ENCODE results near the gene PJA1. TPM values are rescaled to one million over a fixed set of nuclear protein-coding genes. Genes with fewer than 3 reads are reported as not detected.

Gene PJA1
- polyA plus RNA-seq, 1 donor from 2014 or later: 35.9 TPM

- no peaks in the 10 kb centered on the region for H3K9me3 Mint-ChIP-seq
- no peak overlapping the region for H3K4me3 Mint-ChIP-seq
- peaks cover 11% of the 10 kb centered on the region for H3K27me3 Mint-ChIP-seq
- H3K36me3 Mint-ChIP-seq: no peaks in the 10 kb centered on the region
- H3K27ac Mint-ChIP-seq: no peak overlapping the region
- H3K4me1 Mint-ChIP-seq: peaks cover 0 to 3% (median 0%) of the 10 kb centered on the region in 3 donors
Measured at GRCh38 chrX:69182818-69183380, 17.6 kb upstream of the PJA1 start.

- no peaks in the 10 kb centered on the region for H3K36me3 Mint-ChIP-seq
- H3K4me3 Mint-ChIP-seq: no peak overlapping the region
- peaks cover 14% of the 10 kb centered on the region for H3K27me3 Mint-ChIP-seq
- H3K9me3 Mint-ChIP-seq: peaks cover 0 to 5% (median 2%) of the 10 kb centered on the region in 3 donors
- H3K4me1 Mint-ChIP-seq: peaks cover 0 to 3% (median 0%) of the 10 kb centered on the region in 3 donors
- no peak overlapping the region for H3K27ac Mint-ChIP-seq
Measured at GRCh38 chrX:69179380-69179911, 14.2 kb upstream of the PJA1 start.

GRCh38 chrX:69178592-69178991 is 13.3 kb upstream of the PJA1 start:
- Mint-ChIP-seq H3K4me3 (no peak overlapping the region), H3K4me1 (peaks cover 0 to 3% (median 0%) of the 10 kb centered on the region in 3 donors), H3K27me3 (peaks cover 17% of the 10 kb centered on the region), H3K36me3 (no peaks in the 10 kb centered on the region), H3K27ac (no peak overlapping the region), H3K9me3 (peaks cover 0 to 5% (median 2%) of the 10 kb centered on the region in 3 donors)

- no peak overlapping the region for H3K4me3 Mint-ChIP-seq
- no peak overlapping the region for H3K27ac Mint-ChIP-seq
- no peaks in the 10 kb centered on the region for H3K36me3 Mint-ChIP-seq
- H3K27me3 Mint-ChIP-seq: peaks cover 20% of the 10 kb centered on the region
- H3K4me1 Mint-ChIP-seq: no peaks in the 10 kb centered on the region
- peaks cover 0 to 5% (median 2%) of the 10 kb centered on the region in 3 donors for H3K9me3 Mint-ChIP-seq
Measured at GRCh38 chrX:69177511-69178162, 12.4 kb upstream of the PJA1 start.

- no peaks in the 10 kb centered on the region for H3K4me1 Mint-ChIP-seq
- no peak overlapping the region for H3K27ac Mint-ChIP-seq
- H3K9me3 Mint-ChIP-seq: peaks cover 0 to 5% (median 2%) of the 10 kb centered on the region in 3 donors
- H3K4me3 Mint-ChIP-seq: no peak overlapping the region
- peaks cover 17% of the 10 kb centered on the region for H3K27me3 Mint-ChIP-seq
- H3K36me3 Mint-ChIP-seq: no peaks in the 10 kb centered on the region
Measured at GRCh38 chrX:69176053-69176452, 10.8 kb upstream of the PJA1 start.

GRCh38 chrX:69173906-69174305 is 8.7 kb upstream of the PJA1 start:
- H3K36me3 Mint-ChIP-seq: no peaks in the 10 kb centered on the region

GRCh38 chrX:69172937-69173336 is 7.7 kb upstream of the PJA1 start:
- Mint-ChIP-seq H3K4me3 (no peak overlapping the region), H3K27ac (no peak overlapping the region), H3K9me3 (peaks cover 0 to 5% (median 5%) of the 10 kb centered on the region in 3 donors), H3K4me1 (no peaks in the 10 kb centered on the region), H3K36me3 (no peaks in the 10 kb centered on the region), H3K27me3 (peaks cover 9% of the 10 kb centered on the region)

More at GRCh38 chrX:69173906-69174305, 8.7 kb upstream of the PJA1 start:
- Mint-ChIP-seq H3K4me1 (no peaks in the 10 kb centered on the region), H3K27me3 (peaks cover 12% of the 10 kb centered on the region), H3K9me3 (peaks cover 0 to 5% (median 5%) of the 10 kb centered on the region in 3 donors), H3K27ac (no peak overlapping the region), H3K4me3 (no peak overlapping the region)

- no peak overlapping the region for H3K4me3 Mint-ChIP-seq
- H3K36me3 Mint-ChIP-seq: no peaks in the 10 kb centered on the region
- H3K4me1 Mint-ChIP-seq: peaks cover 0 to 1% (median 0%) of the 10 kb centered on the region in 3 donors
- no peak overlapping the region for H3K27ac Mint-ChIP-seq
- H3K9me3 Mint-ChIP-seq: peaks cover 0 to 3% (median 0%) of the 10 kb centered on the region in 3 donors
- peaks cover 8% of the 10 kb centered on the region for H3K27me3 Mint-ChIP-seq
Measured at GRCh38 chrX:69170319-69170718, 5.1 kb upstream of the PJA1 start.

- peaks cover 8 to 14% (median 9%) of the 10 kb centered on the region in 3 donors for H3K4me1 Mint-ChIP-seq
- H3K36me3 Mint-ChIP-seq: no peaks in the 10 kb centered on the region
- peak overlapping the region; percentile 89 to 97 (median 95) for H3K4me3 Mint-ChIP-seq
- no peaks in the 10 kb centered on the region for H3K27me3 Mint-ChIP-seq
- H3K9me3 Mint-ChIP-seq: no peaks in the 10 kb centered on the region
- peak overlapping the region in 2 of 3 donors; percentile 14 to 42 for H3K27ac Mint-ChIP-seq
Measured at GRCh38 chrX:69163936-69164741, 1.1 kb downstream of the PJA1 start.

- peaks cover 8 to 14% (median 9%) of the 10 kb centered on the region in 3 donors for H3K4me1 Mint-ChIP-seq
- H3K9me3 Mint-ChIP-seq: no peaks in the 10 kb centered on the region
- no peaks in the 10 kb centered on the region for H3K36me3 Mint-ChIP-seq
- peak overlapping the region in 2 of 3 donors; percentile 39 to 76 for H3K27ac Mint-ChIP-seq
- H3K27me3 Mint-ChIP-seq: no peaks in the 10 kb centered on the region
- peak overlapping the region in 3 of 4 donors; percentile 14 to 95 (median 70) for H3K4me3 Mint-ChIP-seq
Measured at GRCh38 chrX:69162361-69162865, 2.8 kb downstream of the PJA1 start.

GRCh38 chrX:69161786-69162349 is 3.4 kb downstream of the PJA1 start:
- Mint-ChIP-seq H3K4me3 (no peak overlapping the region), H3K9me3 (no peaks in the 10 kb centered on the region), H3K36me3 (no peaks in the 10 kb centered on the region), H3K27me3 (no peaks in the 10 kb centered on the region), H3K4me1 (peaks cover 8 to 14% (median 9%) of the 10 kb centered on the region in 3 donors), H3K27ac (peak overlapping the region in 1 of 3 donors; percentile 76)

- Mint-ChIP-seq H3K4me1 (peaks cover 8 to 14% (median 9%) of the 10 kb centered on the region in 3 donors), H3K27ac (no peak overlapping the region), H3K36me3 (no peaks in the 10 kb centered on the region), H3K9me3 (no peaks in the 10 kb centered on the region), H3K4me3 (peak overlapping the region in 2 of 4 donors; percentile 47 to 54), H3K27me3 (no peaks in the 10 kb centered on the region)
Measured at GRCh38 chrX:69161371-69161770, 3.9 kb downstream of the PJA1 start.

GRCh38 chrX:69158166-69158980 is 6.9 kb downstream of the PJA1 start:
- H3K27ac Mint-ChIP-seq: no peak overlapping the region
- no peaks in the 10 kb centered on the region for H3K27me3 Mint-ChIP-seq
- peaks cover 5 to 9% (median 6%) of the 10 kb centered on the region in 3 donors for H3K4me1 Mint-ChIP-seq
- H3K36me3 Mint-ChIP-seq: no peaks in the 10 kb centered on the region
- no peaks in the 10 kb centered on the region for H3K9me3 Mint-ChIP-seq
- peak overlapping the region in 1 of 4 donors; percentile 17 for H3K4me3 Mint-ChIP-seq

- Mint-ChIP-seq H3K4me1 (peaks cover 0 to 9% (median 4%) of the 10 kb centered on the region in 3 donors), H3K4me3 (no peak overlapping the region), H3K27me3 (no peaks in the 10 kb centered on the region), H3K27ac (no peak overlapping the region), H3K9me3 (no peaks in the 10 kb centered on the region), H3K36me3 (no peaks in the 10 kb centered on the region)
Measured at GRCh38 chrX:69156638-69157037, 8.6 kb downstream of the PJA1 start.

All from IgD-negative memory B cell (primary cell).